Activated CD8-positive, alpha-beta memory T cell treated with anti-CD3 and anti-CD28 coated beads, Interleukin-2, amount 10 ng/mL, durations not matched to agents 7 days and 5 days (primary cell): ENCODE data around the gene GPC1. TPM values are rescaled to one million over a fixed set of nuclear protein-coding genes. Genes with fewer than 3 reads are reported as not detected.
"Not testable (repeated sequence)": the region's sequence is repeated elsewhere in the genome, so short reads cannot be mapped to it uniquely, and the experiment has no call there.

Experiments
- ATAC-seq: fragments of 150-1000 bp; cut with Tn5 transposase; one replicate; pipeline ENCODE4 v1.10.0; 2021; ENCODE audit warnings: moderate library complexity
- CTCF ChIA-PET: fragments of 350-600 bp; sonication (Branson Sonifier 250); formaldehyde crosslinking; loops from one replicate; lab custom pipeline; 2021; ENCODE audit warnings: antibody characterized with exemption; lab: Charles Lee
- DNase-seq: peaks from one replicate; pipeline ENCODE4 v3.0.0-alpha.2; 2020
- H3K27ac Mint-ChIP-seq: one replicate; pipeline ENCODE4 v1.8.0; 2021; ENCODE audit warnings: mild to moderate bottlenecking, mixed read lengths
- H3K27me3 Mint-ChIP-seq: one replicate; pipeline ENCODE4 v1.8.0; 2021; ENCODE audit warnings: mixed read lengths
- H3K36me3 Mint-ChIP-seq: one replicate; pipeline ENCODE4 v1.8.0; 2021; ENCODE audit warnings: mild to moderate bottlenecking, mixed read lengths
- H3K4me1 Mint-ChIP-seq: one replicate; pipeline ENCODE4 v1.8.0; 2021; ENCODE audit warnings: mixed read lengths
- H3K4me3 Mint-ChIP-seq: one replicate; pipeline ENCODE4 v1.8.0; 2021; ENCODE audit warnings: mild to moderate bottlenecking, moderate library complexity, mixed read lengths
- H3K9me3 Mint-ChIP-seq: one replicate; pipeline ENCODE4 v1.8.0; 2022; ENCODE audit warnings: low read depth, mixed read lengths
- total RNA-seq, 2 experiments: library from RNA; stranded (reverse); gene quantifications; one replicate each; pipeline ENCODE4 v1.2.3, GENCODE V29; 2021

The GPC1 gene
- total RNA-seq, 2 experiments from 2014 or later, result 3.2 to 4.5 TPM

DNA sequence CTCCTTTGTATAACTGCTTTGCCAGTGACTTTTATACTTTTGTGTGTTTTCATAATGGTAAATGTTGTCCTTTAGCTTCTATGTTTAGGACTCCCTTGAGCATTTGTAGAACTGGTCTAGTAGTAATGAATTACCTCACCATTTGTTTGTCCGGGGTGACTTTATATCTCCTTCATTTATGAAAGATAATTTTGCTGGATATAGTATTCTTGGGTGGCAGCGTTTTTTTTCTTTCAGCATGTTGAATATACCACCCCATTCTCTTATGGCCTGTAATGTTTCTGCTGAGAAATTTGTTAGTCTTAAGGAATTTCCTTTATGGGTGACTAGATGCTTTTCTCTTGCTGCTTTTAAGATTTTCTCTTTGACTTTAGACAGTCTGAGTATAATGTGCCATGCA lies 56.0 kb downstream of the GPC1 start:
- DNase-seq (no peak), ATAC-seq (no peak)
- Mint-ChIP-seq H3K36me3 (peaks cover 20% of the 10 kb centered on the region), H3K27ac (no peak overlapping the region), H3K4me1 (no peaks in the 10 kb centered on the region), H3K27me3 (peaks cover 8% of the 10 kb centered on the region), H3K9me3 (peaks cover 33% of the 10 kb centered on the region), H3K4me3 (no peak overlapping the region)
- CTCF ChIA-PET, result no interaction called here

DNA sequence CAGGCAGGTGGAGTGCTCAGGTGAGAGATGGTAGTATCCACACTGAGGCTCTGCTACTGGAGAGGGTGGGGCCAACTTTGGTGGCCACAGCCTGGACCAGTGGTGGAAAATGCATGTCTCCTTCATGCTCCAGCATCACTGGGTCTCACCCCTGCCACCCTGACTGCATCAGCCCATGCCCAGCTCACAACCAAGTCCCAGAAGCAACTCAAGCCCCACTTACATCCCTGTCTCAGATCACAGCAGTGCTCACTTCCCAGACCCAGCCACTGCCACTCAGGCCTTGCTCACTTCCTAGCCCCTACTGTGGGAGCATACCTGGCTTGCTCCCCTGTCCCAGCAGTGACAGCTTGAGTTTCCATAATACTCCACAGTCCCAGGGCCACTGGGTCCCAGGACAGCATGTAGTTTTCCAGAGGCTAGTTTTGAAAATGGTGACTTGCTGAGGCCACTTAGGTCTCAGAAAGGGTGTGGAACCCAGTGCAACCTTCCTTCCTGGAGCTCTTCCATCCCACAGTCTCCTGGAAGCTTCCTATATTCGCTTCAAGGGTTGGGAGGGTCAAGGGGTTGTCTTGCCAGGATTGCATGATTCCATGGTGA lies 58.8 kb downstream of the GPC1 start:
- H3K27me3 Mint-ChIP-seq, result peaks cover 2% of the 10 kb centered on the region
- no peak for ATAC-seq
- CTCF ChIA-PET, result no interaction called here
- H3K4me1 Mint-ChIP-seq, result no peaks in the 10 kb centered on the region
- H3K4me3 Mint-ChIP-seq, result no peak overlapping the region
- DNase-seq, result no peak
- H3K27ac Mint-ChIP-seq, result no peak overlapping the region
- peaks cover 21% of the 10 kb centered on the region for H3K9me3 Mint-ChIP-seq
- peaks cover 20% of the 10 kb centered on the region for H3K36me3 Mint-ChIP-seq

DNA sequence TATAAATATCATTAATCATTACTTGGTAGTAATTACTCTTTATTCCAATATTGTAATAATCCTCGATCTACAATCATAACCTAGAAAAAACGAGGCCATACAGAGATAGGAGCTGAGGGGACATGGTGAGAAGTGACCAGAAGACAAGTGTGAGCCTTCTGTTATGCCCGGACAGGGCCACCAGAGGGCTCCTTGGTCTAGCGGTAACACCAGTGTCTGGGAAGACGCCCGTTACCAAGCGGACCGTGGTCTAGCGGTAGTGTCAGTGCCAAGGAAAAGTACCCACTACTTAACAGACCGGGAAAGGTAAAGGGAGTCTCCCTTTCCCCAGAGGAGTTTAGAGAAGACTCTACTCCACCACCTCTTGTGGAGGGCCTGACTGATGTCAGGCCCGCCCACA lies 59.5 kb downstream of the GPC1 start:
- DNase-seq, CTCF ChIA-PET, H3K27me3 Mint-ChIP-seq, H3K4me1 Mint-ChIP-seq, ATAC-seq, H3K4me3 Mint-ChIP-seq, H3K27ac Mint-ChIP-seq: not testable (repeated sequence)
- Mint-ChIP-seq H3K9me3 (peaks cover 18% of the 10 kb centered on the region), H3K36me3 (peaks cover 18% of the 10 kb centered on the region)

DNA sequence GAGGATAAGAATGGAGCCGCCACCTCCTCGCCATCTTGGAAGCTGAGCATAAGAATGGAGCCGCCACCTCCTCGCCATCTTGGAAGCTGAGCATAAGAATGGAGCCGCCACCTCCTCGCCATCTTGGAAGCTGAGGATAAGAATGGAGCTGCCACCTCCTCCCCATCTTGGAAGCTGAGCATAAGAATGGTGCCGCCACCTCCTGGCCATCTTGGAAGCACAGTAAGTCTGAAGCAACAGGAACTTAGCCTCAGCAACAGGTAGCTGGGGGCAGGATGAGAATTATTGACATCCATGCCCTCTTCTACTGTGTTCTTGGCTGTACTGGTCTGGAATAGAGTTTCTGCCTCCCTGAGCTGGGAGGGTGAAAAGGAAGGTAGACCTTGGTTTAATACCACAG lies 61.6 kb downstream of the GPC1 start:
- ATAC-seq, H3K4me1 Mint-ChIP-seq, H3K27ac Mint-ChIP-seq, DNase-seq, H3K27me3 Mint-ChIP-seq, H3K9me3 Mint-ChIP-seq, H3K4me3 Mint-ChIP-seq: not testable (repeated sequence)
- CTCF ChIA-PET, result interaction anchor here (1.7 kb wide), 1 partner anchor 17 kb away, joined by 6 read pairs; no protein-coding TSS in a partner anchor
- H3K36me3 Mint-ChIP-seq, result peaks cover 15% of the 10 kb centered on the region

DNA sequence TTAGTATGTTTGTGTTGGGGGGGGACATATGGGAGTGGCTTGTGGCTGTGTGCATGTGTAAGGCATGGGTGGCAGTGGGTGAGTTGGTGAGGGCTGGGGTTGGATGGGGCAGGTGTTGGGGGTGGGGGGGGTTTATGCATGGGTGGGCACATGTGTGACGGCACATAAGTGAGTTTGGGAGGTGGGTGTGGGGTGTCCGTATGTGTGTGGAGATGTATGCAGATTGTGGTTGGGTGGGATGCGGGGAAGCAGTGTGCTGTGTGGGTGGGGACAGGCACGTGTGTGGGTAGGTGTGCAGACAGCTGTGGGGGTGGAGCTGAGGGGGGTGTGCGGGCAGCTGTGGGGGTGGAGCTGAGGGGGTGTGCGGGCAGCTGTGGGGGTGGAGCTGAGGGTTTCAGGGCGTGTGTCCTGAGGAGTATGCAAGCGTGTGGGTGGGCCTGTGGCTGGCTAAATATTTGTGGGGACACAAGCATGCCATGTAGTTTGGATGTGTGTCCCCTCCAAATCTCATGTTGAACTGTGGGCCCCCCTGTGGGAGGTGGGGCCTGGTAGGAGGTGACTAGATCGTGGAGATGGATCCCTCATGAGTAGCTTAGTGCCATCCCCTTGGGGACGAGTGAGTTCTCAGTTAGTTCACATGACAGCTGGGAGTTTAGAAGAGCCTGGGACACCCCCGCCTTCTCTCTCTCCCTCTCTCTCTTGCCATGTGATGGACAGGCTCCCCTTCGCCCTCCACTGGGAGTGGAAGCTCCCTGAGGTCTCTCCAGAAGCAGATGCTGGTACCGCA lies 62.9 kb downstream of the GPC1 start:
- Mint-ChIP-seq H3K4me1 (no peaks in the 10 kb centered on the region), H3K36me3 (peaks cover 10% of the 10 kb centered on the region), H3K4me3 (no peak overlapping the region), H3K27ac (no peak overlapping the region), H3K9me3 (peaks cover 1% of the 10 kb centered on the region), H3K27me3 (no peaks in the 10 kb centered on the region)
- DNase-seq, result no peak
- CTCF ChIA-PET, result no interaction called here
- ATAC-seq, result no peak

DNA sequence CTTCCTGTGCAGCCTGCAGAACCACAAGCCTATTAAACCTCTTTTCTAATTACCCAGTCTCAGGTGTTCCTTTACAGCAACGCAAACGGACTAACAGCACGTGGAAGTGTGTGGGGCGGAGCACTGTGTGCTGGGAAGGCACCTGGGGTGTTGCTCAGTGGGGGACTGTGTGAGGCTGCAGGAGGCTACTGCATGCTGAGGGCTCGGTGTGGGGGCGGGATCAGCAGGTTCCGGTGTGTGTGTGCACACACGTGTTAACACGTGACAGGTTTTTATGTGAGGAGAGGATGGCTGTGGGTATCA lies 63.4 kb downstream of the GPC1 start:
- no peaks in the 10 kb centered on the region for H3K4me1 Mint-ChIP-seq
- H3K9me3 Mint-ChIP-seq, result no peaks in the 10 kb centered on the region
- DNase-seq (peak; percentile 27), ATAC-seq (no peak)
- CTCF ChIA-PET, result no interaction called here
- H3K4me3 Mint-ChIP-seq, result no peak overlapping the region
- H3K36me3 Mint-ChIP-seq, result peaks cover 9% of the 10 kb centered on the region
- no peaks in the 10 kb centered on the region for H3K27me3 Mint-ChIP-seq
- H3K27ac Mint-ChIP-seq, result no peak overlapping the region

DNA sequence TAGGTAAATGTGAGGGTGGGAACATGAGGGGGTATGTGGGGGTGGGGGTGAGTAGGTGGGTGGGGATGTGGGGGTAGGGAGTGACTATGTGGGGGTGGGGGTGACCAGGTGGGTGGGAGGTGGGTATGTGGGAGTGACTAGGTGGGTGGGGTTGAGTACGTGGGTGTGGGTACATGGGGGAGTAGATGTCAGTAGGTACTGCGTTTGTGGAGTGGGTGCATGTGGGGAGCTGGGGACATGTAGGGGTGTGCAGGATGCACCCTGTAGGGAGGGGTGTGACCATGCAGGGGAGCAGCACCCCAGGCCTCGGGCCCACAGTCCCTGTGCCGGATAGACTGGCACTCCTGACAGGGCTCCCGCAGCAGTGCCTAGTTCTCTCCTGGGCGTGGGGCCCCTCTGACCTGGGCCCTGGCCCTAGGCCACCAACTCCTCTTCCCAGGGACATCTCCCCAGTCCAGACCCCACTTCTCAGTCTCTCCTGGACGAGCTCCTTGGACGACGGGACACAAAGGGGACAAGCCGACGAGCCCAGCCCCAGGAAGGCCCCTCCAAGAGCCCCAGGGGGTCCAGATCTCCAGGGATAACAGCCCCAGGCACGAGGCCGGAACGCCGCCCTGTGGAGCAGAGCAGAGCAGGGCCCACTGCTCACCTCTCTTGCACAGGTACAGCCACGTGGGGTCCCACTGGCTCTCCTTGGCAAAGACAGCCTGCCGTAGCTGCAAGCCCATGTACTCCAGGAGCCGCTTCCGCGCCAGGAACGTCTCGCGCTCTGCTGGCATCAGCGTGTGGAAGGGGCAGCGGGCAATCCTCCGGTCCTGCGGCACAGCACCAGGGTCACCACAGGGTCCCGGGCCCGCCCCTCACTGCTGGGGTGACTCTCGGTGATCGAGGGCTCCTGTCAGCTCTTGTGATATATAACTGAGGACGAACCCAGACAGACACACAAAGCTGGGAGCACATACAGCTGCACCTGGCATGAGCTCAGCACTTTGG lies 64.1 kb downstream of the GPC1 start:
- CTCF ChIA-PET, result interaction anchor here (1.1 kb wide), 1 partner anchor 14 kb away, joined by 3 read pairs; no protein-coding TSS in a partner anchor
- Mint-ChIP-seq H3K27me3 (no peaks in the 10 kb centered on the region), H3K27ac (no peak overlapping the region), H3K4me1 (no peaks in the 10 kb centered on the region), H3K4me3 (no peak overlapping the region), H3K36me3 (peaks cover 9% of the 10 kb centered on the region), H3K9me3 (no peaks in the 10 kb centered on the region)
- ATAC-seq (no peak), DNase-seq (peak; percentile 32)

DNA sequence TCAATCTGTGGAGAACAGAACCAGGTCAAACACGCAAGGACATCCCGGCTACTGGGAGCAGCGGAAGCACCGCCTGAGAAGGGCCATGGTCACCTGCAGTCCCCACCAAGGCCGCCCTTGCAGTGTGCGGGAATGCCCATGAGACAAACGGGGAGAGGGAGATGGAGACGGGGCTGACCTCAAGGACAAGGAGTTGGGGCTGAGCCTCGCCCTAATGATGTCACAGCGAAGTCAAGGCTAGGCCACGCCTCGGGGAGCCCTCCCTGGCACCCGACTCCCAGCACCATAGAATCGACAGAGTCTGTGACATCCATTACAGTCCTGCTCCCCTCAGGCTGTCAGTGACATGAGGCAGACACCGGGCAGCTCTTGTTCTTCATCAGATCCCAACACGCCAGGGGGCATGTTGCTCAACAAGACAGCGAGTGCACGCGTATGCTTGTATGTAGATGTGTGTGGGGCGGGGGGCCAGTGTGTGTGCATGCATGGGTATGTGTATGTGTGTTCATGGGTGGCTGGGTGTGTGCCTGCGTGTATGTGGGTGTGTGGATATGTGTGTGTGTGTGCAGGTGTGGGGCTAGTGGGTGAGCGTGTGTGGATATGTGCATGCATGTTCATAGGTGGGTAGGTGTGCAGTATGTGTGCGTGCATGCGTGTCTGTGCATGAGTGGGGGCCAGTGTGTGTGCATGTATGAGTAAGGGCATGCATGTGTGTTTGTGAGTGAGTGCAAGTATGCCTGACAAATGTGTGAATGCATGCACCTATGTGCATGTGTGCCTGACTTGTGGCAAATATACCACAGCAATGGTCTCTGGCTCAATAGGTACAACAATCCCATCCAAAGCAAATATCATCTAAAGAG lies 65.3 kb downstream of the GPC1 start:
- no peaks in the 10 kb centered on the region for H3K9me3 Mint-ChIP-seq
- CTCF ChIA-PET, result no interaction called here

DNA sequence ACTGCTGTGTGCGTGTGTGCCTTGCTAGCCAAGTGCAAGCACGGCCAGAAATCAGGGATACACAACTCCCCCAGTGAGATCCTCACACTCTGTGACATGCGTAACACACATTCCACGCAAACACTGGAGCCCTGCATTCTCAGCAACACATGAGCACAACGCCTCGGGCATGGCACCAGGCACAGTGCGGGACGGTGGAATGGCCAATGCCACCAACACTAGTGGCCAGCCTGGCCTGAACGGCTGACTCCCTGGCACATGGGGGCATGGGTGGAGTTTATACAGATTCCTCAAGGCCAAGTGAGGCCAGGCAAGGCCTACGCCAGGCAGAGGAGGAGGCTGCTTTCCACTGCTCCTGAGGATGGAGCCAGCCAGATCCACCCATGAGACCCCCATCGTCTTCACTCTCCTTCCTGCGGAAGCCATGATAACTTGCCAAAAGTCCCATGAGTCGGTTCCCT lies 66.1 kb downstream of the GPC1 start:
- Mint-ChIP-seq H3K27me3 (no peaks in the 10 kb centered on the region), H3K36me3 (peaks cover 5% of the 10 kb centered on the region), H3K4me1 (no peaks in the 10 kb centered on the region), H3K9me3 (no peaks in the 10 kb centered on the region), H3K4me3 (no peak overlapping the region), H3K27ac (no peak overlapping the region)
- ATAC-seq, result no peak
- DNase-seq, result peak; percentile 30
- CTCF ChIA-PET, result no interaction called here

More for the DNA sequence above, 65.3 kb downstream of the GPC1 start:
- Mint-ChIP-seq H3K4me3 (no peak overlapping the region), H3K4me1 (no peaks in the 10 kb centered on the region), H3K27me3 (no peaks in the 10 kb centered on the region), H3K36me3 (peaks cover 7% of the 10 kb centered on the region), H3K27ac (no peak overlapping the region)
- ATAC-seq (no peak), DNase-seq (peak; percentile 33)

DNA sequence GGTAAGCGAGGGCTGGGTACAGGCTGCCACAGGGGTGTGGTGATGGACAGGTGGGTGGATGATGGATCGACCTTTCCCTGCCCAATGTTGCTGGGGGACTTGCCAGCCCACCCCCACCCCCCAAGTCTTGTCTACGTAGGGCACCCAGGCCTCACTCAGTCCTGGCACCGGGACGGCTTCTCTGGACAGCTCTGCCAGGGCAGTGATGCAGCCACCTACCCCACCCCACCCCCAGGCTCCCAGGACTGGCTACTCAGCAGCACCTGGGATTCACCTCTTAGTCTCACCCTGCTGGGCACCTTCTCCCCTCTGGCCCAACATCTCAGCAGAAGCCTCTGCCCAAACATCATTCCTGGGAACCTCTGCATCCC lies 66.6 kb downstream of the GPC1 start:
- no peaks in the 10 kb centered on the region for H3K4me1 Mint-ChIP-seq
- DNase-seq, result peak; percentile 18
- no peaks in the 10 kb centered on the region for H3K9me3 Mint-ChIP-seq
- no peak overlapping the region for H3K27ac Mint-ChIP-seq
- H3K4me3 Mint-ChIP-seq, result no peak overlapping the region
- H3K36me3 Mint-ChIP-seq, result peaks cover 5% of the 10 kb centered on the region
- ATAC-seq, result no peak
- CTCF ChIA-PET, result no interaction called here
- H3K27me3 Mint-ChIP-seq, result no peaks in the 10 kb centered on the region

DNA sequence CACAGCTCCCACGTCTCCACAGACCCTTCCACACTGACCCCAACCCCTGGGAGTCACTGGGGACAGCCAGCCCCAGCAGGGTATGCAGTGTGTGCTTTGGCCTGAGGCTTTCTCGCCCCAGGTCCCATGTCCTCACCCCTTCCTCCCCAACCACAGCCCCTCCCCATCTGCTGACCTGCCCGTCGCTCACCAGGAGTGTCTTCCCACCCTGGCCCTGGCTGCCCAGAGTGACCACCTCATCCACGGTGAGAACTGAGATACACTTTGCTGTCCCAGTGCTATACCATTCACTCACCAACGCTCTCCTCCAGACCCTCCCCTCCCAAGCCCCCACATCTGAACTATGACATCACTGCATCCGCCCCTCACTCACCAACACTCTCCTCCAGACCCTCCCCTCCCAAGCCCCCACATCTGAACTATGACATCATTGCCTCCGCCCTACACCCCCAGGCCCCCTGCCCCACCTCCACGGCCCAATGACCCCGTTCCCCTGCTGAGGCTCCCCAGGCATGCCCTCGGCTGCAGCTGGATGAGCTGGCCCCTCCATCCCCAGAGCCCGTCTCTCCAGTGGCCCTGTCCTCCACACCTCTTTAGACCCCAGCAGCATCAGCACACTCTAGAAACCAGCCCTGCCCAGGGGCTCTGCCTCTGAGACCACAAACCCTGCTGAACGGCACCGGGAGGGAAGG lies 67.1 kb downstream of the GPC1 start:
- ATAC-seq (no peak), DNase-seq (peak; percentile 27)
- H3K4me3 Mint-ChIP-seq, result no peak overlapping the region
- H3K27me3 Mint-ChIP-seq, result no peaks in the 10 kb centered on the region
- H3K36me3 Mint-ChIP-seq, result peaks cover 5% of the 10 kb centered on the region
- H3K4me1 Mint-ChIP-seq, result no peaks in the 10 kb centered on the region
- H3K27ac Mint-ChIP-seq, result no peak overlapping the region
- CTCF ChIA-PET, result interaction anchor here (1.2 kb wide), 1 partner anchor 11 kb away, joined by 6 read pairs; no protein-coding TSS in a partner anchor
- H3K9me3 Mint-ChIP-seq, result no peaks in the 10 kb centered on the region

DNA sequence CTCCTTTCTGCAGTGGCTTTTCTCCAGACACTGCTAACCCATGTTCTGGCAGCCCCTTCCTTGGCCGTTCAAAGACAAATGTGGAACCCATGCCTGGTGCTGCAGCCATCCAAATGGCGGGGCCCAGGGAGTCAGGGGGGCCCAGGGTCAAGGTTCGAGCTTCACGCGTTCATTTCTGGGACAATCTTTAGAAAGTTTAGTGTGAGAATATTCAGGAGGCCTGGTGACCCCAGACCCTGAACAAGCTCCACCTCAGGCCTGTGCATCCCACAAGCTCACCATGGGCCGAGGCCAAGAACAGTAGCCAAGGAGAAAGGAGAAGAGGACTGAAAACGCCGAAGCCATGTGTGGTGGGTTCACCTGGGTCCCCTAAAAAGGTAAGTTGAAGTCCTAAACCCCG lies 67.9 kb downstream of the GPC1 start:
- ATAC-seq (no peak), DNase-seq (peak; percentile 32)
- no peaks in the 10 kb centered on the region for H3K9me3 Mint-ChIP-seq
- H3K4me1 Mint-ChIP-seq, result no peaks in the 10 kb centered on the region
- CTCF ChIA-PET, result interaction anchor here (1.1 to 1.2 kb wide), 2 partner anchors 11 to 569 kb away, joined by 3 to 6 read pairs; no protein-coding TSS in a partner anchor
- no peak overlapping the region for H3K27ac Mint-ChIP-seq
- H3K4me3 Mint-ChIP-seq, result no peak overlapping the region
- H3K36me3 Mint-ChIP-seq, result peaks cover 5% of the 10 kb centered on the region
- H3K27me3 Mint-ChIP-seq, result no peaks in the 10 kb centered on the region
